H1 (cell line): ENCODE measurements around the gene COL6A1. TPM values are rescaled to one million over a fixed set of nuclear protein-coding genes. Genes with fewer than 3 reads are reported as not detected.

Source experiments
- CTCF ChIA-PET: fragments of 300-600 bp; sonication (Branson Sonifier 250); formaldehyde crosslinking; loops from one replicate; lab custom pipeline; 2021; ENCODE audit not compliant: partially characterized antibody; lab: Charles Lee
- POLR2A ChIA-PET: fragments of 300-600 bp; sonication (Branson Sonifier 250); formaldehyde crosslinking; loops from one replicate; lab custom pipeline; 2021; ENCODE audit warnings: inconsistent platforms; ENCODE audit not compliant: partially characterized antibody; lab: Charles Lee
- DNase-seq, 2 experiments: peaks; one replicate each; pipeline versions ENCODE4 v3.0.0 to v3.0.0-alpha.2; 2010 to 2022; ENCODE audit warnings: low spot score in 2 of 2, low read depth in 1 of 2, mixed read lengths in 1 of 2
- FAIRE-seq: peaks from 2 replicates; lab custom pipeline; 2011; peaks lifted over from hg19 to GRCh38; lab: Jason Lieb, UNC
- H2AFZ ChIP-seq: 2 replicates; pipeline ENCODE4 v1.8.1; 2012; ENCODE audit warnings: low read length, inconsistent platforms
- H2AK5ac ChIP-seq: 2 replicates; pipeline ENCODE4 v1.6.1; 2013; ENCODE audit warnings: low read depth, low read length
- H2BK120ac ChIP-seq: replicated peaks from 2 replicates; pipeline ENCODE3; 2013; ENCODE audit warnings: low read depth, low read length, inconsistent platforms
- H2BK12ac ChIP-seq: 2 replicates; pipeline ENCODE4 v1.6.1; 2013; ENCODE audit warnings: low read depth, low read length
- H2BK15ac ChIP-seq: 2 replicates; pipeline ENCODE4 v1.6.1; 2013; ENCODE audit warnings: low read length
- H2BK20ac ChIP-seq: 2 replicates; pipeline ENCODE4 v1.6.1; 2013; ENCODE audit warnings: low read length
- H2BK5ac ChIP-seq: 2 replicates; pipeline ENCODE4 v1.6.1; 2013; ENCODE audit warnings: low read depth, low read length
- H3K14ac ChIP-seq: 2 replicates; pipeline ENCODE4 v1.6.1; 2013; ENCODE audit warnings: inconsistent platforms; ENCODE audit not compliant: insufficient read length
- H3K18ac ChIP-seq: 2 replicates; pipeline ENCODE4 v1.6.1; 2013; ENCODE audit warnings: low read length; ENCODE audit errors: extremely low read depth
- H3K23ac ChIP-seq: 2 replicates; pipeline ENCODE4 v1.6.1; 2013; ENCODE audit warnings: inconsistent platforms; ENCODE audit not compliant: insufficient read length
- H3K23me2 ChIP-seq: 2 replicates; pipeline ENCODE4 v1.6.1; 2013; ENCODE audit warnings: low read depth, low read length
- H3K27ac ChIP-seq: 2 replicates; pipeline ENCODE4 v1.6.1; 2011; ENCODE audit warnings: low read depth, low read length, inconsistent platforms
- H3K27me3 ChIP-seq, 4 experiments: replicated peaks in 1 of 4; 1 replicate in 1 of 4; 2 replicates in 3 of 4; pipeline versions ENCODE4 v1.6.1 to v1.8.1; 2011 to 2013; ENCODE audit warnings: low read length in 3 of 4, mild to moderate bottlenecking in 3 of 4, inconsistent platforms in 2 of 4, mixed read lengths in 2 of 4, moderate library complexity in 1 of 4; ENCODE audit not compliant: control insufficient read depth in 3 of 4, insufficient read depth in 3 of 4; ENCODE audit errors: extremely low read depth in 1 of 4
- H3K36me3 ChIP-seq, 4 experiments: 2 replicates each; pipeline versions ENCODE4 v1.6.1 to v1.8.1; 2011 to 2013; ENCODE audit warnings: mild to moderate bottlenecking in 4 of 4, low read length in 3 of 4, moderate library complexity in 2 of 4, control low read depth in 1 of 4, inconsistent platforms in 1 of 4; ENCODE audit not compliant: insufficient read depth in 4 of 4, control insufficient read depth in 2 of 4
- H3K4ac ChIP-seq: replicated peaks from 2 replicates; pipeline ENCODE3; 2013; ENCODE audit warnings: low read length, low read depth, mixed read lengths, inconsistent platforms; ENCODE audit not compliant: insufficient read length
- H3K4me1 ChIP-seq, 4 experiments: replicated peaks in 1 of 4; 1 replicate in 1 of 4; 2 replicates in 3 of 4; pipeline versions ENCODE4 v1.6.1 to v1.8.1; 2011 to 2013; ENCODE audit warnings: low read length in 3 of 4, inconsistent platforms in 2 of 4, mixed read lengths in 1 of 4; ENCODE audit not compliant: insufficient read depth in 4 of 4, control insufficient read depth in 3 of 4
- H3K4me2 ChIP-seq, 2 experiments: 2 replicates each; pipeline versions ENCODE4 v1.6.1 to v1.8.1; 2011 to 2013; ENCODE audit warnings: low read depth in 2 of 2, low read length in 2 of 2, control low read depth in 1 of 2, inconsistent platforms in 1 of 2, mild to moderate bottlenecking in 1 of 2; ENCODE audit not compliant: insufficient read depth in 1 of 2
- H3K4me3 ChIP-seq, 4 experiments: fragments of 200-600, 300-600 bp in 1 of 4; sonication (generic), shearing (Covaris generic), sonication (Bioruptor Twin) in 1 of 4; 2 replicates each; pipeline versions ENCODE4 v1.5.1 to v1.8.1; 2011 to 2016; ENCODE audit warnings: low read length in 4 of 4, low read depth in 3 of 4, control low read depth in 2 of 4, inconsistent platforms in 2 of 4, mild to moderate bottlenecking in 2 of 4, mixed read lengths in 1 of 4, moderate library complexity in 1 of 4; ENCODE audit not compliant: insufficient read depth in 2 of 4; ENCODE audit errors: extremely low read depth in 1 of 4
- H3K56ac ChIP-seq: replicated peaks from 2 replicates; pipeline ENCODE3; 2013; ENCODE audit warnings: low read depth, mild to moderate bottlenecking, mixed read lengths, low read length, inconsistent platforms; ENCODE audit not compliant: insufficient read length
- H3K79me1 ChIP-seq: 2 replicates; pipeline ENCODE4 v1.6.1; 2013; ENCODE audit warnings: low read depth, low read length, control low read depth
- H3K79me2 ChIP-seq, 2 experiments: 2 replicates each; pipeline versions ENCODE4 v1.6.1 to v1.8.1; 2012 to 2013; ENCODE audit warnings: low read length in 2 of 2, mild to moderate bottlenecking in 2 of 2, inconsistent platforms in 1 of 2; ENCODE audit not compliant: insufficient read depth in 2 of 2, control insufficient read depth in 1 of 2
- H3K9ac ChIP-seq, 4 experiments: replicated peaks in 1 of 4; 1 replicate in 1 of 4; 2 replicates in 3 of 4; pipeline versions ENCODE4 v1.6.1 to v1.8.1; 2011 to 2013; ENCODE audit warnings: low read depth in 3 of 4, low read length in 3 of 4, control low read depth in 2 of 4, mild to moderate bottlenecking in 2 of 4, moderate library complexity in 2 of 4, inconsistent platforms in 1 of 4; ENCODE audit errors: extremely low read depth in 1 of 4
- H3K9me3 ChIP-seq, 2 experiments: 2 replicates each; pipeline versions ENCODE4 v1.6.1 to v1.8.1; 2012 to 2013; ENCODE audit warnings: mild to moderate bottlenecking in 2 of 2, moderate library complexity in 2 of 2, control low read depth in 1 of 2, inconsistent platforms in 1 of 2, low read depth in 1 of 2, low read length in 1 of 2, mixed read lengths in 1 of 2; ENCODE audit not compliant: insufficient read depth in 2 of 2
- H4K20me1 ChIP-seq, 2 experiments: replicated peaks in 1 of 2; 2 replicates each; pipeline versions ENCODE3 to v1.8.1; 2011 to 2013; ENCODE audit warnings: inconsistent platforms in 2 of 2, low read length in 2 of 2, mild to moderate bottlenecking in 1 of 2; ENCODE audit not compliant: insufficient read depth in 2 of 2, control insufficient read depth in 1 of 2
- H4K5ac ChIP-seq: 2 replicates; pipeline ENCODE4 v1.6.1; 2013; ENCODE audit warnings: low read length, low read depth, mixed read lengths, inconsistent platforms; ENCODE audit not compliant: insufficient read length
- H4K8ac ChIP-seq: 2 replicates; pipeline ENCODE4 v1.8.0; 2013; ENCODE audit warnings: mild to moderate bottlenecking, moderate library complexity, low read length, inconsistent platforms; ENCODE audit not compliant: insufficient read depth; ENCODE audit errors: extremely low read depth
- H4K91ac ChIP-seq: replicated peaks from 2 replicates; pipeline ENCODE3; 2013; ENCODE audit warnings: low read length, mixed read lengths, inconsistent platforms; ENCODE audit not compliant: insufficient read length
- JUN ChIP-seq: IDR thresholded peaks from 2 replicates; pipeline ENCODE4 v1.6.1; 2011; ENCODE audit warnings: low read depth, mild to moderate bottlenecking, improper control_type of control experiment, low read length
- MAX ChIP-seq: IDR thresholded peaks from 2 replicates; pipeline ENCODE4 v1.6.1; 2012; ENCODE audit warnings: inconsistent platforms
- POLR2AphosphoS5 ChIP-seq: IDR thresholded peaks from 2 replicates; pipeline ENCODE4 v1.6.1; 2011; ENCODE audit warnings: low read depth, low read length
- WGBS, 2 experiments: shearing (Covaris generic) in 1 of 2; methylation state at CpG; one replicate each; pipeline versions ENCODE4 v1.1.6 to v1.1.7; 2013 to 2015; ENCODE audit warnings: low lambda C conversion rate in 2 of 2, mixed read lengths in 2 of 2, inconsistent platforms in 1 of 2, low coverage in 1 of 2, missing lambda C conversion rate in 1 of 2; ENCODE audit not compliant: insufficient replicate concordance in 2 of 2, insufficient coverage in 1 of 2, insufficient read length in 1 of 2; ENCODE audit errors: extremely low coverage in 1 of 2, missing lambda C conversion rate in 1 of 2; 5-methylcytosine and 5-hydroxymethylcytosine counted together
- polyA plus RNA-seq, 7 experiments: library from polyadenylated mRNA; depleted of rRNA in 3 of 7; stranded (reverse) in 5 of 7; unstranded in 2 of 7; fragments of >200 nt in 5 of 7; fragments of 200-250 nt in 2 of 7; gene quantifications; 1 replicate in 5 of 7; 2 replicates in 1 of 7; 4 replicates in 1 of 7; pipeline versions ENCODE4 v1.2.1 to v1.2.3, GENCODE V29; 2011 to 2013; ENCODE audit warnings: missing spikeins in 2 of 7, mixed read lengths in 2 of 7
- total RNA-seq: library from RNA; stranded (reverse); fragmentation: NEBNext Ultra II Directional; extraction: Animal tissue kit (Norgen Biotek cat#: 25700); gene quantifications from 2 replicates; pipeline ENCODE4 v1.2.1, GENCODE V29; 2021

The COL6A1 gene
- total and polyA plus RNA-seq, 2 of the 8 experiments (the other 6 are each of a cell fraction or from before 2014, with no cell fraction given) = 100 to 115 TPM

- H2BK120ac ChIP-seq = no peak overlapping the region
- no peaks in the 10 kb centered on the region for H3K9me3 ChIP-seq
- H4K20me1 ChIP-seq = peaks cover 0 to 2% of the 10 kb centered on the region in 2 experiments
- 90% methylated on average over 42 of the region's 42 CpGs; no CpG with 5 or more reads in 1 of the 2 experiments for WGBS, 2 experiments
- no peak overlapping the region for H3K4ac ChIP-seq
- H3K23me2 ChIP-seq = no peaks in the 10 kb centered on the region
- no peak overlapping the region for H2BK20ac ChIP-seq
- CTCF ChIA-PET = no interaction called here
- H3K14ac ChIP-seq = no peak overlapping the region
- no peak for FAIRE-seq
- no peaks in the 10 kb centered on the region for H3K79me2 ChIP-seq
- no peaks in the 10 kb centered on the region for H3K79me1 ChIP-seq
- H3K27ac ChIP-seq = no peak overlapping the region
- no peak overlapping the region for H2BK12ac ChIP-seq
- no peak overlapping the region for H2BK5ac ChIP-seq
- DNase-seq = peak in 1 of 2 experiments; percentile 39
- no peak overlapping the region for H2AFZ ChIP-seq
- H3K23ac ChIP-seq = no peak overlapping the region
- no peak overlapping the region for H3K56ac ChIP-seq
- no peak overlapping the region for H3K4me2 ChIP-seq
- no peaks in the 10 kb centered on the region for H3K4me1 ChIP-seq
- no peak overlapping the region for H4K5ac ChIP-seq
- TF ChIP-seq POLR2AphosphoS5 (no peak), JUN (no peak), MAX (no peak)
- H2AK5ac ChIP-seq = no peak overlapping the region
- H4K91ac ChIP-seq = no peak overlapping the region
- H2BK15ac ChIP-seq = no peak overlapping the region
- H3K18ac ChIP-seq = no peak overlapping the region
- H3K36me3 ChIP-seq = peaks cover 0 to 45% (median 9%) of the 10 kb centered on the region in 4 experiments; a peak in 5 of 8 replicates
- no peaks in the 10 kb centered on the region for H3K27me3 ChIP-seq
- no peak overlapping the region for H4K8ac ChIP-seq
- POLR2A ChIA-PET = interaction anchor here (1.6 kb wide), 1 partner anchor 46 kb away, joined by 3 read pairs; no protein-coding TSS in a partner anchor
- no peak overlapping the region for H3K4me3 ChIP-seq
- no peak overlapping the region for H3K9ac ChIP-seq
Measured at GRCh38 chr21:46003575-46004007, 22.0 kb downstream of the COL6A1 start.
